Breast epithelium (tissue), 4 donors: Measurements from ENCODE around the gene PHACTR1. TPM values are rescaled to one million over a fixed set of nuclear protein-coding genes. Genes with fewer than 3 reads are reported as not detected.

Experiments
- DNase-seq, 2 donors: peaks; one replicate each; pipeline ENCODE4 v3.0.0-alpha.2; 2019; ENCODE audit warnings: low spot score in 2 of 2
- H3K27ac ChIP-seq, 2 donors: fragments of 200-600 bp; sonication (generic) in 1 of 2; one replicate each; pipeline ENCODE4 v1.5.1; 2016 to 2019; ENCODE audit warnings: mild to moderate bottlenecking in 1 of 2
- H3K27me3 ChIP-seq, 2 donors: fragments of 200-600 bp; sonication (generic) in 1 of 2; one replicate each; pipeline versions ENCODE4 v1.5.1 to v1.6.0; 2017 to 2019; ENCODE audit warnings: control low read depth in 1 of 2, mild to moderate bottlenecking in 1 of 2
- H3K36me3 ChIP-seq: fragments of 200-600 bp; one replicate; pipeline ENCODE4 v1.5.1; 2019
- H3K4me1 ChIP-seq, 2 donors: fragments of 200-600 bp; sonication (generic); one replicate each; pipeline ENCODE4 v1.5.1; 2016 to 2019; ENCODE audit warnings: control low read depth in 1 of 2
- H3K4me3 ChIP-seq, 3 donors: fragments of 200-600 bp; sonication (generic); 1 replicate in 2 of 3; 2 replicates in 1 of 3; pipeline ENCODE4 v1.5.1; 2016 to 2019; ENCODE audit warnings: mild to moderate bottlenecking in 3 of 3, moderate library complexity in 2 of 3
- H3K9me3 ChIP-seq, 2 donors: fragments of 200-600 bp; sonication (generic) in 1 of 2; one replicate each; pipeline ENCODE4 v1.5.1; 2016 to 2019; ENCODE audit warnings: control low read depth in 1 of 2
- POLR2A ChIP-seq: fragments of 450-650 bp; IDR thresholded peaks from one replicate; pipeline ENCODE4 v1.6.1; 2016; ENCODE audit warnings: antibody characterized with exemption, mild to moderate bottlenecking, moderate library complexity
- POLR2AphosphoS5 ChIP-seq, 3 donors: sonication (generic); formaldehyde crosslinking; IDR thresholded peaks; one replicate each; pipeline ENCODE4 v1.6.1; 2017; ENCODE audit warnings: antibody characterized with exemption in 3 of 3
- intact Hi-C: fragments of 100-400 bp; cut with DNase I; formaldehyde crosslinking; loops from one replicate; pipeline ENCODE4 v1.15.1; 2023; ENCODE audit warnings: low total_unique reads
- total RNA-seq, 3 donors: library from RNA; depleted of rRNA; stranded (reverse); fragments of >200 nt; gene quantifications; one replicate each; pipeline ENCODE4 v1.1.0, GENCODE V29; 2016
- TF ChIP-seq, protein P1 (sequence below), 3 donors: fragments of 450-650 bp; IDR thresholded peaks; one replicate each; pipeline ENCODE4 v1.5.1; 2016 to 2017; ENCODE audit warnings: antibody characterized with exemption in 3 of 3, mild to moderate bottlenecking in 3 of 3, moderate library complexity in 3 of 3

The PHACTR1 gene
- total RNA-seq, 3 donors from 2014 or later, result 4.1 to 5.6 (median 4.6) TPM

DNA sequence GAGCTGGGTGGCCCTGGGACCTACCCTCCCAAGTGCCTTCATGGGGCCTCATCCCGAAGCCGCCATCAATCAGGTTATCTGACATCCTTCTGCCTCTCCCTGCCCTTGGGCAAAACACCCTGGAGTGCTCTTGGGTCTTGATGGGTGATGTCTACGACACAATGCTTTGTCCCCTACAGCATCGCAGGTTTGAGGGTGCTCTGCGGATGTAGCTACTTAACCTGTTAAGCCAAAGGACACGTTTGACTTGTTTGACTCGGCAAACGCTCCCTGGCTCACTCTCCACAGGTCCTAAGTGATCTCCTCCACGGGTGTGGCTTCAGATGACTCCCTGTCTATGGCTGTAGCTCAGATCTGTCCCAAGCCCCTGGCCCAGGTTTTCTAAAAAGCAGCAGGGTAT is 576.2 kb downstream of the PHACTR1 start:
- Histone ChIP-seq H3K36me3 (no peaks in the 10 kb centered on the region), H3K27me3 (no peaks in the 10 kb centered on the region)

DNA sequence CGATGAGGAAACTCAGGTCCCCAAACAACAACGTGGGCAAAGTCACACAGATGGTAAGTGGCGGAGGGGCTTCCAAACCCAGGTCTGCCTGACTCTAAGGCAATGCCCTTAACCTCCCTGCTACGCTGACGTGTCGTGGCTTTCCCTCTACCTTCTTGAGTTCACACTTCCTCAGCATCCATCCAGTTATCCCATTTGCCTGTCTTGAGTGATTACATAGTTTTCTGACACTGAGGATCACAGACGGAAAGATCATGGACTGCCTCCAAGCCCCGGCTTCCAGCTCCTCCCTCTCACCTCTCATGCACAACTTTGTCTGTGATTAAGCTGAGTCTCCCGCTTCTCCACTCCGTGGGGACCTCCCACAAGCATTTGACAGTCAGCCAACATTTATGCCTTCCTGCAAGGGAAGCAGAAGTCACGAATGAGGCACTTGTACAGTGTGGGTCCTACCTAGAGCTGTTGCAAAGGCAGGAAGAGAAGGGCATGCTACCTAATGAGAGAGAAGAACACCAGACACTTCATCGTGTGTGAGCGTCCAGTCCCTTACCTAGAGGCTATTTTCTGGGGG is 578.0 kb downstream of the PHACTR1 start:
- Histone ChIP-seq H3K27ac (no peak overlapping the region), H3K9me3 (no peaks in the 10 kb centered on the region), H3K27me3 (no peaks in the 10 kb centered on the region), H3K4me1 (no peaks in the 10 kb centered on the region), H3K4me3 (no peak overlapping the region), H3K36me3 (no peaks in the 10 kb centered on the region)
- no peak for TF ChIP-seq POLR2A
- TF ChIP-seq, protein P1, sequence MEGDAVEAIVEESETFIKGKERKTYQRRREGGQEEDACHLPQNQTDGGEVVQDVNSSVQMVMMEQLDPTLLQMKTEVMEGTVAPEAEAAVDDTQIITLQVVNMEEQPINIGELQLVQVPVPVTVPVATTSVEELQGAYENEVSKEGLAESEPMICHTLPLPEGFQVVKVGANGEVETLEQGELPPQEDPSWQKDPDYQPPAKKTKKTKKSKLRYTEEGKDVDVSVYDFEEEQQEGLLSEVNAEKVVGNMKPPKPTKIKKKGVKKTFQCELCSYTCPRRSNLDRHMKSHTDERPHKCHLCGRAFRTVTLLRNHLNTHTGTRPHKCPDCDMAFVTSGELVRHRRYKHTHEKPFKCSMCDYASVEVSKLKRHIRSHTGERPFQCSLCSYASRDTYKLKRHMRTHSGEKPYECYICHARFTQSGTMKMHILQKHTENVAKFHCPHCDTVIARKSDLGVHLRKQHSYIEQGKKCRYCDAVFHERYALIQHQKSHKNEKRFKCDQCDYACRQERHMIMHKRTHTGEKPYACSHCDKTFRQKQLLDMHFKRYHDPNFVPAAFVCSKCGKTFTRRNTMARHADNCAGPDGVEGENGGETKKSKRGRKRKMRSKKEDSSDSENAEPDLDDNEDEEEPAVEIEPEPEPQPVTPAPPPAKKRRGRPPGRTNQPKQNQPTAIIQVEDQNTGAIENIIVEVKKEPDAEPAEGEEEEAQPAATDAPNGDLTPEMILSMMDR (IDR thresholded peaks at IDR 0.05), result no peak
- TF ChIP-seq POLR2AphosphoS5 (IDR thresholded peaks at IDR 0.05), result no peak
- intact Hi-C loops, result no loop called here
- no peak for DNase-seq

More for the DNA sequence above, 576.2 kb downstream of the PHACTR1 start:
- intact Hi-C loops, result no loop called here
- no peaks in the 10 kb centered on the region for H3K4me1 ChIP-seq
- TF ChIP-seq POLR2AphosphoS5 (IDR thresholded peaks at IDR 0.05) (no peak), POLR2A (no peak)
- TF ChIP-seq, protein P1 (IDR thresholded peaks at IDR 0.05), result no peak
- H3K9me3 ChIP-seq, result peaks cover 2 to 12% of the 10 kb centered on the region in 2 donors
- H3K27ac ChIP-seq, result no peak overlapping the region
- H3K4me3 ChIP-seq, result no peak overlapping the region
- DNase-seq, result no peak

DNA sequence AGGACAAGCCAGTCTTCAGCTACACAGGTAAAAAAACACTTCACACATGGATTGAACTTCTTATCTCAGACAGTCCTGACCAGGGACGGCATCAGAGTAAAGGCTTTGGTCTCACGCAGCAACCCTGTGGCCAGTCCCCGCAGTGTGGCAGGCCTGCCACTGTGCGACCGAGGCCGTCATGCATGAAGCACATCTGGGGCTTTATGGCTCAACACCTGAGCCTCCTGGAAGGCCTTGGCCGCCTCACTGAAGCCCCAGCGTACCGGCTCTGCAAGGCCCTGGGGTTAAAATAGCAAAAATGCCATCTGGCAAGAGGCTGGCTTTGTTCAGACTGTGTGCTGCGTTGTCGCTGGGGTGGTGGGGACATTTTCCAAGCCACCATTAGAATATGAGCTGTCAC is 579.0 kb downstream of the PHACTR1 start:
- H3K36me3 ChIP-seq, result no peaks in the 10 kb centered on the region
- no peak overlapping the region for H3K27ac ChIP-seq
- intact Hi-C loops, result no loop called here
- no peaks in the 10 kb centered on the region for H3K27me3 ChIP-seq
- no peaks in the 10 kb centered on the region for H3K4me1 ChIP-seq
- no peaks in the 10 kb centered on the region for H3K9me3 ChIP-seq
- TF ChIP-seq POLR2A (no peak), POLR2AphosphoS5 (IDR thresholded peaks at IDR 0.05) (no peak)
- TF ChIP-seq, protein P1 (IDR thresholded peaks at IDR 0.05), result no peak
- no peak overlapping the region for H3K4me3 ChIP-seq
- no peak for DNase-seq

DNA sequence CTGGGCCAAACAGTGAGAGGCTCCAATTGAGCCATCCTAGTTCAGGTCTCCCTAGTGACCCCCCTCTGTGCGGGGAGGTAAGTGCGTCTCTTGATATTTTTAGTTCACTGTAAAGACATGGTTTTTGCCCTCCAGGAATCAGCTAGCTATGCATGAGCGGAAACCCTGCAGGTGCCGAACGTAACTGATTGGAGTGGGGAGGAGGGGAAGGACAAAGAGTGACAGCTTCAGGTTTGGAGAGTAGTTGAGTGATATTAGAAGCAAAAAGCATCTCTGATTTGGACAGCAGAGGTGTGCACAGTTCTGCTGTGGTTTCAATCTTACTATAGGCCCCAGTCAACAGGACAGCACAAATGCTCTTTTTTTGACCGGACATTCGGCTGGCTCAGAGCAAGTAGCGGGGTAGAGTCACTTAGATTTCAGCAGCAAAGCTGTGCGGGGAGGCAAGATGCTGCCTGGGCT is 580.0 kb downstream of the PHACTR1 start:
- Histone ChIP-seq H3K27ac (no peak overlapping the region), H3K27me3 (no peaks in the 10 kb centered on the region), H3K4me1 (no peaks in the 10 kb centered on the region), H3K36me3 (no peaks in the 10 kb centered on the region), H3K4me3 (no peak overlapping the region), H3K9me3 (no peaks in the 10 kb centered on the region)
- no peak for DNase-seq
- intact Hi-C loops, result no loop called here
- TF ChIP-seq POLR2A (no peak), POLR2AphosphoS5 (IDR thresholded peaks at IDR 0.05) (no peak)
- TF ChIP-seq, protein P1 (IDR thresholded peaks at IDR 0.05), result no peak

DNA sequence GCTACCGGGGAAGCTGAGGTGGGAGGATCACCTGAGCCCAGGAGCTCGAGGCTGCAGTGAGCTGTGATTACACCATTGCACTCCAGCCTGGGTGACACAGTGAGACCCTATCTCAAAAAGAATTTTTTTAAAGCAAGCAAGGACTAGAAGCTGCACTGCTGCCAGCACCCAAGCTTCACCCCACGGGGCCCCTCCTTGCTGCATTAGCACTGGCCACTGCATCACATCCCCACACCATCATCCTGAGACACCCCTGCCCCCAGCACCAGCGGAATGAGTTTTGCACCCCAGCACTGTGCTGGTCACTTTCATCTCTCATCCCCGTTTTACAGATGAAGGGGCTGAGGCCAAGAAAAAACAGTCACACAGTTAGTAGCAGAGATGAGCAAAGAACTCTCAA is 580.8 kb downstream of the PHACTR1 start:
- H3K27me3 ChIP-seq, result no peaks in the 10 kb centered on the region
- H3K36me3 ChIP-seq, result no peaks in the 10 kb centered on the region
- TF ChIP-seq POLR2AphosphoS5 (IDR thresholded peaks at IDR 0.05) (no peak), POLR2A (no peak)
- TF ChIP-seq, protein P1 (IDR thresholded peaks at IDR 0.05), result no peak
- no peak overlapping the region for H3K27ac ChIP-seq
- H3K4me1 ChIP-seq, result no peaks in the 10 kb centered on the region
- intact Hi-C loops, result no loop called here
- H3K9me3 ChIP-seq, result no peaks in the 10 kb centered on the region
- no peak overlapping the region for H3K4me3 ChIP-seq
- no peak for DNase-seq
